ENCODE results near the gene PCYT1B.
"Not testable (repeated sequence)": the region's sequence is repeated elsewhere in the genome, so short reads cannot be mapped to it uniquely, and the experiment has no call there.

PCYT1B gene

DNA sequence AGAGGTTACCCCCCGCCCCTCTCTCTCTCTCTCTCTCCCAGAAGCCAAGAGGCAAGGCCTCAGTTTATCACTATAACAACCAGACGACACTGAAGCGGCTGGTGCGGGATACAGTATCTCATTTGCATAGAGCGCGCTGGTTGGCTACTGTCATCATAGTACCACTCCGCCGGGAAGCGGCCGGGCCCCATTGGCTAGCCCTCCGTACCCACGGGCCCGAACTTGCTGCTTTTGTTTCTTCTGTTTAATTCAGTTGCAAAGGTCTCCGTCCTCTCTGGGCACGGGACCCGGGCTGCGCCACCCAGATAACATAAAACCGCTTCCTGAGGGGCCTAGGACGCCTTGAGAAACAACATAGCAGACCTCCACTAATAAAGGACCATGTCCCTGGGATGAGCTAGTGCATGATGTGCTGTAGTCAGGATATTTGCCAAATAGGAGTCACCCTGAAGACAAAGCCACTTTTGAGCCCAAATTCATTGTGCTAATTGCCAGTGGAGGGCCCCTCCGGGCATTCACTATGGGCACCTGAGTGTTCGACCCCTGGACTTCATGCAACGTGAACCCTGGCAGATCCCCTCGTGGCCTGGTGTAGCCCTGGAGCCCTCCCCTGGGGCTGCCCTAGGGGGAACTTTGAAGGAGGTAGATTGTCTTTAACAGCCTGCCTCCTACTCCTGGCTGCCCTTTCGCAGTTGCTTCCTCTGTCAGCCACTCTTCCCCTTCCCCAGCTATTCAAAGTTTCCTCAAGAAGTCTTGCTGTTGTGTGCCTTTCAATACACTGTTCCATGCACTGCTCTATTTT lies at the start of gene PCYT1B:
Gene PCYT1B, minus strand, starts transcription at position 91 of the 802 bp plus-strand sequence. CDS start 242 bp downstream, outside the sequence.
- DNase-seq (ENCODE audit: low read depth): peak; percentile 17

DNA sequence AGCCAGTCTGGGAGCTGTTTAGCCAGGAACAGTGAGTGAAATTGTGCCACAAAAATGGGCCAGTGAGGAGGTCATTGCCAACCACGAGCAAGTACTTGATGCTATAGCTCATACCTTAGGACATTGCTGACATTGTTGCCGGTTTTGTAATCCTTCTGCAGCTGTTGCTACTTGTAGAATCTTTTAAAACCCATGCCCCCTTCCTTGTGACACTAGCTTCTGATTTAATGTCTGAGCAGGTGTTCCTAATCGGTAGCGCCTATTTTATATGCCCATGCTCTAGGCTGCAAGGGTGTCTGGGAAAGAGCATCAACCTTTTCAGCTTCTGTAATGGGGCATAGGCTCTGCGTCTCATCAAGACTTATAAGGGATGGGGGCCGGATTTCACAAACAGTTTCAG lies 49.1 kb upstream of the PCYT1B start:
- no peak for DNase-seq (ENCODE audit: low read depth)

DNA sequence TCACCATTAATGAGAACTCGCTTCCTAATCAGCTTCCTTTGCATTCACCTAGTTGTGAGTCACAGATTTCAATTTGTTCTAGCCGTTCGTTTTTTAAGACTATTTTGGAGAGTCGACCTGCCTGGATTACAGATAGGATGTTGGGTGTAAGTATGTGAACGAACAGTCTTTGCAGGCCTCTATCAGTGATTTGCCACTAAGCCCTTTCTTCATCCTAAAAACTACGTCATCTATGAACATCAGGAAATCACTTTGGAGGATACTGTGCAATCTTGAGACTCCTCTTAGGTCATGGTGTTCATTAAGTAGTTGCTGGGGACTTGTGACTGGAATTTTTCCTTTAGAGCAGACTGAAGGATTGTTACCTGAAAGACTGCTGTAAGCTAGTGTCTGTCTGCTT lies 47.7 kb upstream of the PCYT1B start:
- no peak for DNase-seq (ENCODE audit: low read depth)

DNA sequence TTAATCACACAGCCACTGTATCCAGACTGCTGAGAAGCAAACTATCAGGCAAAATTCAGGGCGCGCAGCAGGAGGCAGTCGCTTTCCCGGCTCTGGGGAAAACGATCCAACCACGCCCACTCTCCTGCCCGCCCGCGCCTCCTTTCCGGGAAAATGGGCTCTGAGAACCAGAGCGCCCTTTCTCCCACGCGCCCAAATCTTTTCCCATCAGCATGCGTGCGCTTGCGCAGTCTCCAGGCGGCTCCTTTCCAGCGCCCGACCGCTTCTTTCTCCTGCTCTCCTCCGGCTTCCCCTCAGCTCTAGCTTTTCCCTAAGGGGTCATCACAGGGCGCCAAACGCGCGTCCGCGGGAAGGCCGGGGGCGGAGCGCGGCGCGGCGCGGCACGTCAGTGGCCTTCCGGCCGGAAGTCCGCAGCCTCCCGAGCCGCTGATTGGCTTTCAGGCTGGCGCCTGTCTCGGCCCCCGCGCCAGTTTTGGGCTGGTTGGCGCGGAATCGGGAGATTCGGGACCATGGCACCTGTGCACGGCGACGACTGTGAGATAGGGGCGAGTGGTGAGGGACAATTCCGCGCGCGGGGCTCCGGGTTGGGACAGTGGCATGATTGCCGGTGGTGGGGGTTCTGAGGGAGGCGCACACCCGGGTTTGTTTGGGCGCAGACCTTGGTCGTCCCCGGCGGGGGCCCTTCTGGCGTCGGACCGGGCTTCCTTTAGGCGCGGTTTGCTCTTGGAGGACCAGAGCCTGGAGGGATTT lies 46.5 kb upstream of the PCYT1B start, which contains the start of gene POLA1:
Gene POLA1, plus strand, starts transcription at position 466 of the 750 bp plus-strand sequence. Its CDS starts 44 bp downstream, at position 510.
- peak; percentile 44 for DNase-seq (ENCODE audit: low read depth)

DNA sequence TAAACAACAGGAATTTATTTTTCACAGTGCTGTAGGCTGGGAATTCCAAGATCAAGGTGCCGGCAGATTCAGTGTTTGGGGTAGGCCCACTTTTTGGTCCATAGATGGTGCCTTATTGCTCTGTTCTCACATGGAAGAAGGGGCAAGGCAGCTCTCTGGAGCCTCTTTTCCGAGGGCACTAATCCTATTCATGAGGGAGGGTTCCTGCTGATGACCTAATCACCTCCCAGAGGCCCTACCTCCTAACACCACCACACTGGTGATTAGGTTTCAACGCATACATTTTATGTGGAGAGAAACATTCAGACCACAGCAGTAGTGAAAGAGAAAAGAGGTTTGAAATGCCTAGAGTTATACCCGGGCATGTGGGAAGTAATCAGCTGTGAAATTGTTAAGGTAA lies 45.2 kb upstream of the PCYT1B start:
- DNase-seq (ENCODE audit: low read depth): no peak

DNA sequence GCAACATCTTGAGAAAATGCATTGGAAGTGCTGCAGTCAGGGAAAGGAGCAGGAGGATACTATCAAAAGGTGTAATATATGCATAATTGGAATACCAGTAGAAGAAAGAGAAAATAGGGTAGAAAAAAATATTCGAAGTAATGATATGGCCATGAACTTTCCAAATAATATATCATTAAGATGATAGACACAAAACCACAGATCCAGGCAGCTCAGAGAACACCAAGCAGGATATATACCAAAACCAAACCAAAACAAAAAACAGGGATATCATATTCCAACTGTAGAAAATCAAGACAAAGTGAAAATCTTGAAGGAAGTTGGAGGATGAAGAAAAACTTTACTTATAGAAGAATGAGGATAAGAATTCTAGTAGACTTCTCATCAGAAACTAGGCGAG lies 36.9 kb upstream of the PCYT1B start:
- no peak for DNase-seq (ENCODE audit: low read depth)

DNA sequence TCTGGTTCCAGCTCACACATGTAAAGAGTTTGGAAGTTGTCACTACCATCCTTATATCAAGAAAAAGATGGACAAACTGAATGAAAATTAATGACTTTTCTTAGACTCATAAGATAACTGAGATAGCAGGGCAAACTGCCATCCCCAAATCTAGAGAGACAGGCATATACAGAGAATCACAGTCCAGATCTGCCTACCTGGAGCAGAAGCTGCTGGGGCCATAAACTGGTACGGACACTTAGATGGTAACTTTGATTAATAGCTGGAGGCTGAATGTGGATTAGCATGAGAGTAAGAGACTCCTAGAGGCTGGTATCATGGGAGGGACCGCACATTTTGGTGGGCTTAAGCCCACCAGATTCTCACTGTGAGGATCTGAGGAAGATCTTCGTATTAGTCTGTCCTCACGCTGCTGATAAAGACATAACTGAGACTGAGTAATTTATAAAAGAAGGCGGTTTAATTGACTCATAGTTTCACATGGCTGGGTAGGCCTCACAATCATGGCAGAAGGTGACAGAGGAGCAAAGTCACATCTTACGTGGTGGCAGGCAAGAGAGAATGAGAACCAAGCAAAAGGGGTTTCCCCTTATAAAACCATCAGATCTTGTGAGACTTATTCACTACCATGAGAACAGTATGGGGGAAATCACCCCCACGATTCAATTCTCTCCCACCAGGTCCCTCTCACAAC lies 35.7 kb upstream of the PCYT1B start:
- DNase-seq (ENCODE audit: low read depth): no peak

DNA sequence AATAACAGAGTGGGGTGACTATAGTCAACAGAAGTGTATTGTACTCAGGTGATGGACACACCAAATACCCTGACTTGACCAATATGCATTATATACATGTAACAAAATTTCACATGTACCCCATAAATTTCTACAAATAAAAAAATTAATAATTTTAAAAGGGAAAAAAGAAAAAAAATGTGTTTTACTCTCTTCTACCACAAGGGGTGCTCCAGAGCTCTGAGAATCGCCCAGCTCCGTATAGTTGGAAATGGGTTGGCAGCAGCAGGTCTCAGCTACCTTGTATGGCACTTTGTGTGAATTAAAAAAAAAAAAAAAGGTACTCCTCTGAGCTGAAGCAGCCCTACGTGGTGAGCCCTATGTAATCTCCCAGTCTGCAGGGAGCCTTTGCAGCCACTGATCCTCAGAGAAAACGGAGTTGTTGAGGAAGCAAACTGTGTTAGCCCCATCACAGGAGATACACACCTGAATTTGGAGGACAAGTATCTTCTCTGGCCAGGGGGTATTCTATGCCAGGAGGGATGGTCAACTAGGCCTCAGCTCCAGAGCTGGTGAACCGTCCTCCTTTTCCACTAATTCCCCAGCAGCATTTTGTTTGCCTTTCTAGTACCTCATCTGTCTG lies 29.4 kb upstream of the PCYT1B start:
- no peak for DNase-seq (ENCODE audit: low read depth)

DNA sequence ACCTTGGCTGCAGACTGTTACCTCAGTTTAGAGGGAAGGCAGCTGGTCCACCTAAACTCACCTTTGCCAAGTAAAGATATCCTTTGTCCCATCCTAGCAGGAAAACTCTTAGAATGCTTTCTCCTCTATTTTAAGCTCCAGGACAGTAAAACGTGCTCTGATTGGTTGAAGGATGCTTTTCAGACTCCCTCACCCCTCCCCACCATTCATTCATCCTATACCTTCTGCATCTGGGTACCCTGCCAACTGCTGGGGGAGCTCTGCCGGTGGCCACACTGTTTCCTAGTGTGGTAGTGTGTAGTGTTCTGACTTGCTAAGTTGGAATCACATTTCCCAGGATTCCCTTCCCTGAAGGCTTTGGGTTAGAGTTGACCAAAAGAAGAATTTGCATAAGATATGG lies 26.3 kb upstream of the PCYT1B start:
- DNase-seq (ENCODE audit: low read depth): no peak

DNA sequence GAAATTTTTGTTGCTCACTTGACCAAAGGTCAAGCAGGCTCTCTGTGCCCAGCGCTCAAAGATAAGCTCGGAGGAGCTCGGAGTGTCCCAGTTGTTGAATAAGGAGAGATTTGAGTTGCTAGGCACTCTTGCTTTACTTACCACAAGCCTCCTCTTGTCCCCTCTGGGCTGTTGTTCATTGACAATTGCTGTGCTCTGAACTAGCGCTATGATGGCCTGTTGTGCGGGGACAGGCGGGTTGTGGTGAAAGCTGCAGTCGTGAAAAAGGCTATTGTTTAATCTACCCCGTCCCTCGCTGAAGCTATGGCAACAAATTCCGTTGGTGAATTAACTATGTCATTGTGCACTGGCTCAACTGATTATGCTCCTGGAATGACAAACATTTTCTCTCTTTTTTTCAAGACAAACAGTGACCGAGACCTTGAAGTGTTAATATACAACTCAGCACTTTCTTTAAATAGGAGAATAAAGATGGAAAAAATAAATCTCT lies 25.6 kb upstream of the PCYT1B start:
- DNase-seq (ENCODE audit: low read depth): no peak

DNA sequence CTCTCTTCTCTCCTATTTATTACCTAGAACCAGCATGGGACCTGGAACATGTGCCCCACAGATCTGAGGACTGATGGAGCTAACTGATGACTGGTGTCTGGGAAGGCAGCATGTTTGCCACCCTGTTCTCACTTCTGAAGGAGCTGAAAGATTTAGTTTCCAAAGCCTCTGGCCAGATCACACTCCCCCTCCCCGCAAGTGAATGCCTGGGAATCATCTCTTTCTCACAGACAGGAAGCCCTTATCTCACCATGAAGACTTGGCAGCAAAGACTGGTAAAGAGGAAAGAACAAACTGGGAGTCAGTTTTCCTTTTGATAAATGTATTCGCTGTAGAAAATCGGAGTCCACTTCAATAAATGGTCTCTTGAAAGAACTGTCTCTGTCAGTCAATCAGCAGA lies 21.0 kb upstream of the PCYT1B start:
- no peak for DNase-seq (ENCODE audit: low read depth)

DNA sequence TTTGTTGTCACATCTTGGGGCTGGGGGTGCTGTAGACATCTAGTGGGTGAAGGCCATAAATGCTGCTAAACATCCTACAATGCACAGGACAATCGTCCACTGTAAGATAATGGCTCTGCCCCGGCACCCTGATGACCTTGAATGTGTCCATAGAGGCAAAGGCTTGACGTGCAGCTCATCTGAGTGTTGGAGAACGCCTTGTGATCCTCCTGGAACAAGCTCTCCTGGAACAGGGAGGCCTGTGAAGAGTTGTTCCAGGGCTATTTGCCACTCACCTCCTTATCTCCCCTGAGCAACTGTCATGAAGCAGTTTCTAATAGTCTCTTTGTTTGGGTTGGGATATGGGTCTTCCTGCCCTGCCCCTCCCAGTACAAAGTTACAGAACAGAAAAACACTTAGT lies 15.2 kb upstream of the PCYT1B start:
- DNase-seq (ENCODE audit: low read depth): no peak

DNA sequence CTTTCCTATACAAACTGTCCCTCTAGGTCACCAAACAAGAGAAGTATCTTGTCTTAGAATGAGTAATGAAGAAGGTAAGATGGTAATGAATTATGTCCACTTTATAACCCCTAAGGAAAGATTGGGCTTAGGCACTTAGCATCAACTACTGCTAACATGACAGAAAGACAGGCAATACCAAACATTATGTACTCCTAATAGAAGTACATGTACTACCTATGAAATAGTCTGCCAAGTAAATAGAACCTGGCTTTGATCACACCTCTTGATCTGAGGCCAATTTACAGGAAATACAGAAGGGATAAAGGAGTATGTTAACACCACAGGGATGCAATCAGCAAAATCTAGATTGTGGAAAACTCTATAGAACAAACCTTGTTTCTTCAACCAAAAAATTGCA lies 14.1 kb upstream of the PCYT1B start:
- no peak for DNase-seq (ENCODE audit: low read depth)

DNA sequence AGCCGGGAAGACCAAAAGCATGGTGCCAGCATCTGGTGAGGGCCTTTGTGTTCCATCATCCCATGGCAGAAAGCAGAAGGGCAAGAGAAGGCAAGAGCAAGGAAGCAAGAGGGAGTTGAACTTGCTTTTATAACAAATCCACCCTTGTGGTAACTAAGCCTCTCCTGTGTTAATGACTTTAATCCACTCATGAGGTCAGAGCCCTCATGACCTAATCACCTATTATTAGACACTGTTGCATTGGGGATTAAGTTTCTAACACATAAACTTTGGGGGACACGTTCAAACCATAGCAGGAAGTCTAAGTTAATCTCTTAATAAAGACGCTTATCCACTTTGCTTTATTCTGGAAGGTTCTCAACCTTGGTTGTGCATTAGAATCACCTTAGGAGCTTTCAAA lies 12.5 kb upstream of the PCYT1B start:
- no peak for DNase-seq (ENCODE audit: low read depth)

DNA sequence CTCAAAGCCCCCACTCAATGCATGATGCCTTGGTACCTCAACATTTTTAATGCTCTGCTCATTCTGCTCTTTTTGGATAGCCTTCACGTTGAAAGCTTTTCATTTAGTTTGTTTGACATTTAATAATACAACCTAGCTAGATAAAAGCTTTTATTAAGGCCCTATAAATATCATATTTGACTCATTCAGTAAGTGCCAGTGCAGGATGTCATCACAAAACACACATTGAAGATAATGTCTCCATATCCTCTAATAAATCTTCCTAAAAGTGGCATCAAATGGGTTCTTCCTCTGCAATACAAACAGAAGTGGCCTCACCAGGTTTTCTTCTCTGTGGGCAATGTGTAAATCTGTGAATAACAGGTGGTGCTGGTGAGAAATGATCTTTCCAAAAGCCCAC lies 12.0 kb upstream of the PCYT1B start:
- no peak for DNase-seq (ENCODE audit: low read depth)

DNA sequence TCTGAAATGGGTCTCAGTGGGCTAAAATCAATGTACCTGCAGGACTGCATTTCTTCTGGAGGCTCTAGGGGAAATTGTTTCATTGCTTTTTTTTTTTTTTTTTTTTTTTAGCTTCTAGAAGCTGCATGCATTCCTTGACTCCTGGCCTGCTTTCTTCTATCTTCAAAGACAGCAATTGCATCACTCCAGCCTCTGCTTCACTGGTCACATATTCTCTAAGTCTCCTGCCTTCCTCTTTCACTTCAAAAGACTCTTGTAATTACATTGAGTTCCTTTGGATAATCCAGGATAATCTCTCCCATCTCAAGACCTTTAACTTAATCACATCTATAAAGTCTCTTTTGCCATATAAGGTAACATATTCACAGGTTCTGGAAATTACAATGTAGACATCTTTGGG lies 11.3 kb upstream of the PCYT1B start:
- no peak for DNase-seq (ENCODE audit: low read depth)

DNA sequence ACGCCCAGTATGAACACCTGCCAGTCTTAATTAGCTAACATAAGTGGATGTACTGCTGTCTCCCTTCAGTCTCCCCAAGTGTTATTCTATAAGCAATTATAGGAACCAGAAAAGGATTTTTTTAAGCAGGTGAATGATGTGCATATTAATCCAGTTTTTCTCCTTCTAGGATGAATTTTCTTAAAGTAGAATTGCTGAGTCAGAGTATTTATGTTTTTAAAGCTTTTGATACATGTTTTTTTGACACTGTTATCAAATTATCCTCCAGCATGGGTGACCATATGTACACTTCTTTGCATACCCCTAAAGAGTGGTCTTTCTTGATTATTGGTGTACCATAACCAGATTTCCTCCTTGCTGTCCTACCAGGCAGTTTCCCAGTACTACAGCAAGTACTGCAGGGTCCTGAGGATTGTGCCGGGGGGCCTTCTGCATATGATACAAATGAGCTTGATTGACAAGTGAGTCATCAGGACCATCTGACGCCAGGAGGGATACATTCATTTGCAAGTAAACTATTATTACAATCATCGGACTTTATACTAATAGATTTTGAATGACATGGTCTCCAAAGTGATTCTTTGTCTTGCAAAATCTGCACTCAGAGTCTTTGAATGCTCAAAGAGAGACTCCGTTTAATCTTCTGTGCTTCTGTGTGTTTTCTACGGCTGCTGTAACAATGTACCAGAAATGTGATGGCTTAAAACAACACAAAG lies 10.7 kb upstream of the PCYT1B start:
- no peak for DNase-seq (ENCODE audit: low read depth)

DNA sequence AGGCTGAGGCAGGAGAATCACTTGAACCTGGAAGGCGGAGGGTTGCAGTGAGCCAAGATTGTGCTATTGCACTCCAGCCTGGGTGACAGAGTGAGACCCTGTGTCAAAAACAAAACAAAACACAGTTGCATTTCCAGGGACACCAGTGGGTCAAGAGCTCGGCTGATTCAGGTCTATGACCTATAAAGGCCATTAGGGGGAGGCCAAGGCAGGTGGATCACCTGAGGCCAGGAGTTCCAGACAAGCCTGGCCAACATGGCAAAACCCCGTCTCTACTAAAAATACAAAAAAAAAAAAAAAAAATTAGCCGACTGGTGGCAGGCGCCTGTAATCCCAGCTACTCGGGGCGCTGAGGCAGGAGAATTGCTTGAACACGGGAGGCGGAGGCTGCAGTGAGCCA lies 8.5 kb upstream of the PCYT1B start:
- DNase-seq (ENCODE audit: low read depth): not testable (repeated sequence)

DNA sequence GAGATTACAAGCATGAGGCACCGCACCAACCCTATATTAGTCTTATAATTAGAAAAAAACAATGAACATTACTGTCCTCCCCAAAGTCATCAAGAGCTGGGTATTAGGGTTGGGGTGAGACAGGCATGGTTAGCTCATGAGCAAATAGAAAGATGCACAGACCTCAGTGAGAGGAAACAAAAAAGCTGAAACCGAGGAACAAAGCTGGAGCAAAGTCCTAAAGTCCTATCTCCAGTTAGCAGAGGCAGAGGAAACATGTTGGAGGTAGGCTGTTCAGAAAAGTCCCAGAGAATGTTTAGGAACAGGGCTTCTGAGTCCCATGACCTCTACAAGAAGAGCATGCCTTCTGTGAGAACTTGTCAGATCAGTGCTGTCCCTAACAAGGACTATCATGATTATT lies 4.6 kb upstream of the PCYT1B start:
- no peak for DNase-seq (ENCODE audit: low read depth)

DNA sequence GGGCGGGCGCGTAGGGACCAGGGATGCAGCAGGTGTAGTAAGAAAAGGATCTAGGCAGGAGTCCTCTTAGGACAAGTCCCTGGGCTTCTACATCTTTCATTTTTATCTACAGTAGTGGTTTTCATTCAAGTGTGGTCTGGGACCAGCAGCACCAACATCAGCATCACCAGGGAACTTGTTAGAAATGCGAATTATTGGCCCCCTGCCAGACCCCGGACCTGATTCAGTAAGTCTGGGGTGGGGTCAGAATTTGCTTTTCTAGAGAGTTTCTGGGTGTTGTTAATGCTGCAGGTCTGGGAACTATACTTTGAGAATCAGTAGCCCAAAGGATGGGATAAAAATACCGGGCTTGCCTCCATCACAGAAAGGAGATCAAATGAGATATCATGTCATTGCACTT lies 1.3 kb upstream of the PCYT1B start:
- DNase-seq (ENCODE audit: low read depth): no peak

DNA sequence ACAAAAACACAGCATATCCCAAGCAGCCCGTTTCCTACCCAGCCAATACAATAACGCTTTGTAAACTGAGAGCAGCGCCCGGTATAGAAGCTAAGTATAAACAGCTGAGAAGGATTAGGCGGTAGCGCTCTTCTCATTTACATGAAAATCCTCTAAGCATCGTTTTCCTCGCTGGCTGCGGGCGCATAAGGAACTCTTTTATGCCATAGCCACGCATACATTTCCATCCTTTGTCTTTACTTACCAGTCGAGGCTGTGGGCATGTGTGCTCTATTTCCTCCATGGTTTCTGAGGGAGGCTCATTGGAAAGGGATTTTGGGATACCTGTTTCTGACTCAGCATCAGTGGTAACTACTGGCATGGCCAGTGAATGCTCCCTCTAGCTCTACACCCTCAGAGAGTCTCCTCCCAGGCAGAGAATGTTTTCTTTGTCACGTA lies 383 bp downstream of the PCYT1B start:
- DNase-seq (ENCODE audit: low read depth): no peak
